Omental fat pad (tissue), 4 donors: ENCODE measurements around the gene ARNT2. TPM values are rescaled to one million over a fixed set of nuclear protein-coding genes. Genes with fewer than 3 reads are reported as not detected.
"Not testable (repeated sequence)": the region's sequence is repeated elsewhere in the genome, so short reads cannot be mapped to it uniquely, and the experiment has no call there.

Experiments used
- ATAC-seq: fragments of 150-250 bp; one replicate; pipeline ENCODE4 v1.9.1; 2016; ENCODE audit warnings: mild to moderate bottlenecking, moderate library complexity; ENCODE audit not compliant: low FRiP score
- DNase-seq: peaks from one replicate; pipeline ENCODE4 v3.0.0-alpha.2; 2019; ENCODE audit warnings: low spot score
- total RNA-seq, 4 donors: library from RNA; depleted of rRNA; stranded (reverse); fragments of >200 nt; gene quantifications; one replicate each; pipeline ENCODE4 v1.1.0, GENCODE V29; 2016
- TF ChIP-seq, protein P1 (sequence below), 3 donors: fragments of 450-650 bp; IDR thresholded peaks; one replicate each; pipeline ENCODE4 v1.5.1; 2016 to 2017; ENCODE audit warnings: antibody characterized with exemption in 3 of 3, mild to moderate bottlenecking in 3 of 3, moderate library complexity in 2 of 3

Gene ARNT2
- total RNA-seq, 4 donors from 2014 or later = 3.1 to 7.4 (median 3.4) TPM

- peak; percentile 42 for ATAC-seq
- TF ChIP-seq, protein P1, sequence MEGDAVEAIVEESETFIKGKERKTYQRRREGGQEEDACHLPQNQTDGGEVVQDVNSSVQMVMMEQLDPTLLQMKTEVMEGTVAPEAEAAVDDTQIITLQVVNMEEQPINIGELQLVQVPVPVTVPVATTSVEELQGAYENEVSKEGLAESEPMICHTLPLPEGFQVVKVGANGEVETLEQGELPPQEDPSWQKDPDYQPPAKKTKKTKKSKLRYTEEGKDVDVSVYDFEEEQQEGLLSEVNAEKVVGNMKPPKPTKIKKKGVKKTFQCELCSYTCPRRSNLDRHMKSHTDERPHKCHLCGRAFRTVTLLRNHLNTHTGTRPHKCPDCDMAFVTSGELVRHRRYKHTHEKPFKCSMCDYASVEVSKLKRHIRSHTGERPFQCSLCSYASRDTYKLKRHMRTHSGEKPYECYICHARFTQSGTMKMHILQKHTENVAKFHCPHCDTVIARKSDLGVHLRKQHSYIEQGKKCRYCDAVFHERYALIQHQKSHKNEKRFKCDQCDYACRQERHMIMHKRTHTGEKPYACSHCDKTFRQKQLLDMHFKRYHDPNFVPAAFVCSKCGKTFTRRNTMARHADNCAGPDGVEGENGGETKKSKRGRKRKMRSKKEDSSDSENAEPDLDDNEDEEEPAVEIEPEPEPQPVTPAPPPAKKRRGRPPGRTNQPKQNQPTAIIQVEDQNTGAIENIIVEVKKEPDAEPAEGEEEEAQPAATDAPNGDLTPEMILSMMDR (IDR thresholded peaks at IDR 0.05) = no peak
- DNase-seq = no peak
These were observed 103.6 kb downstream of the ARNT2 start for GRCh38 chr15:80507638-80508316.

- ATAC-seq (no peak), DNase-seq (no peak)
- TF ChIP-seq, protein P1 (IDR thresholded peaks at IDR 0.05) = no peak
These were observed 104.6 kb downstream of the ARNT2 start for GRCh38 chr15:80508783-80509182.

- no peak for ATAC-seq
- TF ChIP-seq, protein P1 (IDR thresholded peaks at IDR 0.05) = no peak
- DNase-seq = no peak
These were observed 105.6 kb downstream of the ARNT2 start for GRCh38 chr15:80509800-80510199.

DNA sequence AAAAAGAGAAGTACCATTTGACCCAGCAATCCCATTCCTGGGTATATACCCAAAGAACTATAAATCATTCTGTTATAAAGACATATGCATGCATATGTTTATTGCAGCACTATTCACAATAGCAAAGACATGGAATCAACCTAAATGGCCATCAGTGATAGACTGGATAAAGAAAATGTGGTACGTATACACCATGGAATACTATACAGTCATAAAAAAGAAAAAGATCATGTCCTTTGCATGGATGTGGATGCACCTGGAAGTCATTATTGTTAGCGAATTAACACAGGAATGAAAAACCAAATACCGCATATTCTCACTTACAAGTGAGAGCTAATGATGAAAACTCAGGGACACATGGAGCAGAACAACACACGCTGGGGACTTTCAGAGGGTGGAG, 106.8 kb downstream of the ARNT2 start:
- DNase-seq, ATAC-seq: not testable (repeated sequence)

DNA sequence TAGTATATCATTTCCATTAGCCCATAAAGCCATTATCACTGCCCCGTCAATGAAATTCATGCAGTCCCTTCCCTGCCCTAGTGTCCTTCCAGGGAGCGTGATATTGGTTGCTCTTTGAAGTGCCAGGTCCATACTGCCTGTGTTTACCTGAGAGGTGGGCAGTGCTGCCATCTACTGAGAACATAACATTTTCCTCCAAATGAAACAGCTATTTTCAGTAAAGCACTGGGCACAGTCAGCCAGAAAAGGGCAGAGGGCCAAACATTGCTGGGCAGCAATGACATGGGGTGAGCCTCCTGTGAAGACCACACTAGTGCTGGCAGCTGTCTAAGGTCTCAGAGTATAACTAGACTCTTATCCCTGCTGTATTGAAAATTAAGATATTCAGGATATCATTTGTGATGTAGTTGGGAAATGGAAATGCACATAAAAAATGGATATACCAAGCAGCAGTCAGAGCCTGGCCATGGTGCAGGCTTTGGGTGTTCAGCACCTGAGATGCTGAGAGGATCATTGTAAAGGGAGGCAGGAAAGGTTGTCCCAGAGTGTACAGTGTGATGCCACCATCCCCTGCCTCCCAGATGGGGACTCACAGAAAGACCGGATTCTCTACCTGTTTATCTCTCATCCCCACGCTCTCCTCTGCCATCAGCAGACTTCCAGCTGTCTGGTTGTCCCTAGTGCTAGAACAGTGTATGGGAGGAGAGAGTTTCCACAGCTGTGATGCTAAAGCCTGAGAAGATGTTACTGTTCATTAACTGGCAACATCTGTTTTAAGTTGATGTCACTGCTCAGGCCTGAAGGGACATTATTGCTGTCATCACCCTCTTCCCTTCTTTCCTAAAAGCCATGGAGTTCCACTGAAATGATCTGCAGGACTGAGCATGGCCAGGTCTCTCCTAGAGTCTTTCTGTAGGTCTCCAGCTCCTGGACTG, 108.8 kb downstream of the ARNT2 start:
- TF ChIP-seq, protein P1 (IDR thresholded peaks at IDR 0.05) = no peak
- ATAC-seq (peak; percentile 65), DNase-seq (no peak)

DNA sequence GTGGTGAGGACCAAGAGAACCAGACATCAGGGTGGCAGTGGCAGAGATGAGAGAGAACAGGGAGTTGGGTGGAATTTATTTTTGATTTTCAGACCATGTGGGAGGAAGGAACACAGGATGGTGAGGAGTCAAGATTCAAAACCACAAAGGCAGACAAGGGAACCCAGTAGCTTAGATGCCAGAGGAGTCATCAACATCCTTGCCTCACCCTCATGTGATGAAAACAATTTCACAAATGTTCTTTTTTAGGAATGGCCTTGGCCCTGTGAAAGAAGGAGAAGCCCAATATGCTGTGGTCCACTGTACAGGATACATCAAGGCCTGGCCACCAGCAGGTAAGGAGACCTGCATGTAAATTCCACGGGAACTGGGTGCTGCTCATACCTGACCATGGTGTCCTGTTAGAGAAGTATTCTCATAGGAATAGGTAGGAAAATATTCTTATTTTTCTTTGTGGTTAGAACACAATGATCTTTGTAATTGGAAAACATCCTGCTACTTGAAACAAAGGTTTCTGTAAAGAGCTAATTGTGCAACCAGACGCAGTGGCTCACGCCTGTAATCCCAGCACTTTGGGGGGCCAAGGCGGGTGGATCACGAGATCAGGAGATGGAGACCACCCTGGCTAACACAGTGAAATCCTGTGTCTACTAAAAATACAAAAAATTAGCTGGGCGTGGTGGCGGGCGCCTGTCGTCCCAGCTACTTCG, 110.0 kb downstream of the ARNT2 start:
- no peak for ATAC-seq
- DNase-seq = no peak
- TF ChIP-seq, protein P1 (IDR thresholded peaks at IDR 0.05) = no peak

DNA sequence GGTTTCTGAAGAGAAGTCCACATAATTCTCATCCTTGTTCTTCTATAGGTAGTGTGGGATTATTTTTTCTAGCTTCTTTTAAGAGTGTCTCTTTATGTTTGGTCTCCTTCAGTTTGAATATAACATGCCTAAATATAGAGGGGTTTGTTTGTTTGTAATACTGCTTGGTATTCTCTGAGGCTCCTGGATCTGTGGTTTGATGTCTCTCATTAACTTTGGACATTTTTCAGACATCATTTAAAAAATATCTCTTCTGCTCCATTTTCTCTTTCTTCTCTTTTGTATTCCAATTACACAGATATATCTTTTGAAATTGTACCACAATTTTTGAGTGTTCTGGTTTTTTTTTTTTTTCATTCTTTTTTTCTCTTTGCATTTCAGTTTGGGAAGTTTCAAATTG, 113.1 kb downstream of the ARNT2 start:
- DNase-seq (no peak), ATAC-seq (no peak)
- TF ChIP-seq, protein P1 (IDR thresholded peaks at IDR 0.05) = no peak
